A375 (cell line): ENCODE results near the gene USP17L19. TPM values are rescaled to one million over a fixed set of nuclear protein-coding genes. Genes with fewer than 3 reads are reported as not detected.

Experiments used
- total RNA-seq: library from RNA; depleted of rRNA; stranded (reverse); fragments of >200 nt; shearing (Covaris generic); gene quantifications from 2 replicates; pipeline ENCODE4 v1.2.3, GENCODE V29; 2014; rRNA removed

The USP17L19 gene
- total RNA-seq, result not detected in 2 replicates

DNA sequence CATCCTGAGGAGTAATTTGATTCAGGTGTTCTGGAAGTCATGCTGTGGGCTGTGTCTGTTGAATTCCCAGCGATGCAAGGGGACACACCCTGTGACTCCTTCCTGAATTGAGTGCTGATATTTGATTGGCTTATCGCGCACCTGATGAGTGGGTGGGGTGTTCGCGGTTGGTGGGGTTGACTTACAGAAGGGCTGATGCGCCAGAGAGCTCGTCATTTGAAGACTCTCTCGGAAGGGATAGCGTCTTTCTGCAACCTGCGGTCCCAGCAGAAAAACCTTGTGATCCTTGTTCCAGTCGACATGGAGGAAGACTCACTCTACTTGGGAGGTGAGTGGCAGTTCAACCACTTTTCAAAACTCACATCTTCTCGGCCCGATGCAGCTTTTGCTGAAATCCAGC, at the start of gene USP17L19:
Gene USP17L19, plus strand, starts transcription at position 301 of the 400 bp plus-strand sequence. Its CDS starts 0 bp downstream, at position 301.

GRCh38 chr4:9210357-9210756, 42.8 kb upstream of the USP17L19 start, which contains the start of gene USP17L10:
TSS of gene USP17L10 (plus strand) at chr4:9210657. CDS start at chr4:9210657, 0 bp downstream.

DNA sequence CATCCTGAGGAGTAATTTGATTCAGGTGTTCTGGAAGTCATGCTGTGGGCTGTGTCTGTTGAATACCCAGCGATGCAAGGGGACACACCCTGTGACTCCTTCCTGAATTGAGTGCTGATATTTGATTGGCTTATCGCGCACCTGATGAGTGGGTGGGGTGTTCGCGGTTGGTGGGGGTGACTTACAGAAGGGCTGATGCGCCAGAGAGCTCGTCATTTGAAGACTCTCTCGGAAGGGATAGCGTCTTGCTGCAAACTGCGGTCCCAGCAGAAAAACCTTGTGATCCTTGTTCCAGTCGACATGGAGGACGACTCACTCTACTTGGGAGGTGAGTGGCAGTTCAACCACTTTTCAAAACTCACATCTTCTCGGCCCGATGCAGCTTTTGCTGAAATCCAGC, 38.1 kb upstream of the USP17L19 start, which contains the start of gene USP17L11:
Gene USP17L11, plus strand, starts transcription at position 301 of the 400 bp plus-strand sequence. Its CDS starts 0 bp downstream, at position 301.

GRCh38 chr4:9219852-9220251, 33.3 kb upstream of the USP17L19 start, which contains the start of gene USP17L12:
TSS of gene USP17L12 (plus strand) at chr4:9220152. CDS start at chr4:9220152, 0 bp downstream.

DNA sequence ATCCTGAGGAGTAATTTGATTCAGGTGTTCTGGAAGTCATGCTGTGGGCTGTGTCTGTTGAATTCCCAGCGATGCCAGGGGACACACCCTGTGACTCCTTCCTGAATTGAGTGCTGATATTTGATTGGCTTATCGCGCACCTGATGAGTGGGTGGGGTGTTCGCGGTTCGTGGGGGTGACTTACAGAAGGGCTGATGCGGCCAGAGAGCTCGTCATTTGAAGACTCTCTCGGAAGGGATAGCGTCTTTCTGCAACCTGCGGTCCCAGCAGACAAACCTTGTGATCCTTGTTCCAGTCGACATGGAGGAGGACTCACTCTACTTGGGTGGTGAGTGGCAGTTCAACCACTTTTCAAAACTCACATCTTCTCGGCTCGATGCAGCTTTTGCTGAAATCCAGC, 28.6 kb upstream of the USP17L19 start, which contains the start of gene USP17L13:
Gene USP17L13, plus strand, starts transcription at position 301 of the 400 bp plus-strand sequence. Its CDS starts 0 bp downstream, at position 301.

GRCh38 chr4:9234085-9234484, 19.1 kb upstream of the USP17L19 start, which contains the start of gene USP17L15:
TSS of gene USP17L15 (plus strand) at chr4:9234385. CDS start at chr4:9234385, 0 bp downstream.

GRCh38 chr4:9243579-9243978, 9.6 kb upstream of the USP17L19 start, which contains the start of gene USP17L17:
TSS of gene USP17L17 (plus strand) at chr4:9243879. CDS start at chr4:9243879, 0 bp downstream.

DNA sequence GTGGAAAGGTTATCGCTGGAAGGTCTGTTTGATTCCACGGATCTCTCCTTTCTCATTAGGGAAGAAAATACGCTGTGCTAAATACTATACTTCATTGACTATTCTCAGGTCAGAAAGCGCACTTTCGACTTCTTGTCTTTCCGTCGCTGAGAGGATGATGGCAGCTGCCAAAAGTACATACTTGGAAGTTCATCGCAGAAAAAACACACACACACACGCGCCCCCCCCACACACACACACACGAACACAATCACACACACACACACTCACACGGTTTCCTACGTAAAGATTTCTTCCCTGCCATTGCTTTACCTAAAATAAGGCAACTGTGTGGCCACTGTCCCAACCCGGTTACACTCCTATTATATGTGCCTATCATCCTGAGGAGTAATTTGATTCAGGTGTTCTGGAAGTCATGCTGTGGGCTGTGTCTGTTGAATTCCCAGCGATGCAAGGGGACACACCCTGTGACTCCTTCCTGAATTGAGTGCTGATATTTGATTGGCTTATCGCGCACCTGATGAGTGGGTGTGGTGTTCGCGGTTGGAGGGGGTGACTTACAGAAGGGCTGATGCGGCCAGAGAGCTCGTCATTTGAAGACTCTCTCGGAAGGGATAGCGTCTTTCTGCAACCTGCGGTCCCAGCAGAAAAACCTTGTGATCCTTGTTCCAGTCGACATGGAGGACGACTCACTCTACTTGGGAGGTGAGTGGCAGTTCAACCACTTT, 5.1 kb upstream of the USP17L19 start, which contains the start of gene USP17L18:
Gene USP17L18, plus strand, starts transcription at position 678 of the 728 bp plus-strand sequence. Its CDS starts 0 bp downstream, at position 678.

GRCh38 chr4:9257824-9258223, 4.6 kb downstream of the USP17L19 start, which contains the start of gene USP17L20:
TSS of gene USP17L20 (plus strand) at chr4:9258124. CDS start at chr4:9258124, 0 bp downstream.

DNA sequence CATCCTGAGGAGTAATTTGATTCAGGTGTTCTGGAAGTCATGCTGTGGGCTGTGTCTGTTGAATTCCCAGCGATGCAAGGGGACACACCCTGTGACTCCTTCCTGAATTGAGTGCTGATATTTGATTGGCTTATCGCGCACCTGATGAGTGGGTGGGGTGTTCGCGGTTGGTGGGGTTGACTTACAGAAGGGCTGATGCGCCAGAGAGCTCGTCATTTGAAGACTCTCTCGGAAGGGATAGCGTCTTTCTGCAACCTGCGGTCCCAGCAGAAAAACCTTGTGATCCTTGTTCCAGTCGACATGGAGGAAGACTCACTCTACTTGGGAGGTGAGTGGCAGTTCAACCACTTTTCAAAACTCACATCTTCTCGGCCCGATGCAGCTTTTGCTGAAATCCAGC, 9.4 kb downstream of the USP17L19 start, which contains the start of gene USP17L21:
Gene USP17L21, plus strand, starts transcription at position 301 of the 400 bp plus-strand sequence. Its CDS starts 0 bp downstream, at position 301.

GRCh38 chr4:9267319-9267718, 14.1 kb downstream of the USP17L19 start, which contains the start of gene USP17L22:
TSS of gene USP17L22 (plus strand) at chr4:9267619. CDS start at chr4:9267619, 0 bp downstream.

Other genes with a start within 250 kb of the USP17L19 start
- gene FAM90A26, start 83.0 kb upstream of the USP17L19 start, total RNA-seq, result not detected in 2 replicates
- gene USP17L10, start 42.7 kb upstream of the USP17L19 start, total RNA-seq, result not detected in 2 replicates
- gene USP17L11, start 38.0 kb upstream of the USP17L19 start, total RNA-seq, result not detected in 2 replicates
- gene USP17L12, start 33.2 kb upstream of the USP17L19 start, total RNA-seq, result not detected in 2 replicates
- gene USP17L13, start 28.5 kb upstream of the USP17L19 start, total RNA-seq, result not detected in 2 replicates
- gene USP17L15, start 19.0 kb upstream of the USP17L19 start, total RNA-seq, result not detected in 2 replicates
- gene USP17L17, start 9.5 kb upstream of the USP17L19 start, total RNA-seq, result not detected in 2 replicates
- not detected in 2 replicates for gene USP17L18, start 4.7 kb upstream of the USP17L19 start, total RNA-seq
- not detected in 2 replicates for gene USP17L20, start 4.7 kb downstream of the USP17L19 start, total RNA-seq
- not detected in 2 replicates for gene USP17L21, start 9.5 kb downstream of the USP17L19 start, total RNA-seq
- gene USP17L22, start 14.2 kb downstream of the USP17L19 start, total RNA-seq, result not detected in 2 replicates
- not detected in 2 replicates for gene USP17L24, start 71.8 kb downstream of the USP17L19 start, total RNA-seq
- gene USP17L25, start 76.5 kb downstream of the USP17L19 start, total RNA-seq, result not detected in 2 replicates
- not detected in 2 replicates for gene USP17L26, start 81.3 kb downstream of the USP17L19 start, total RNA-seq
- not detected in 2 replicates for gene USP17L5, start 86.0 kb downstream of the USP17L19 start, total RNA-seq
- gene USP17L27, start 90.8 kb downstream of the USP17L19 start, total RNA-seq, result not detected in 2 replicates
- gene USP17L28, start 95.5 kb downstream of the USP17L19 start, total RNA-seq, result not detected in 2 replicates
- gene USP17L29, start 100.3 kb downstream of the USP17L19 start, total RNA-seq, result not detected in 2 replicates
- not detected in 2 replicates for gene USP17L30, start 109.8 kb downstream of the USP17L19 start, total RNA-seq
- gene DEFB131A, start 191.0 kb downstream of the USP17L19 start, total RNA-seq, result not detected in 2 replicates